ENCODE data around the gene ACAT1. TPM values are rescaled to one million over a fixed set of nuclear protein-coding genes. Genes with fewer than 3 reads are reported as not detected.

ACAT1 gene
- total RNA-seq, result 27.0 and 42.1 TPM in 2 replicates

- TF ChIP-seq CTCF (IDR thresholded peaks at IDR 0.05; ENCODE audit: insufficient read depth, low read length, severe bottlenecking), result peak; percentile 21
- Histone ChIP-seq H3K27me3 (ENCODE audit: control insufficient read depth, insufficient read depth, low read length) (no peaks in the 10 kb centered on the region), H3K36me3 (ENCODE audit: control insufficient read depth, insufficient read depth, low read length) (no peaks in the 10 kb centered on the region), H3K4me3 (ENCODE audit: low read depth, low read length) (peak within 1 kb of the TSS; percentile 64)
- FAIRE-seq (no peak), DNase-seq (ENCODE audit: low read depth) (peak; percentile 74)
Measured at GRCh38 chr11:108121274-108122155, at the start of gene ACAT1. Gene ACAT1, plus strand, starts transcription at chr11:108121567. Its CDS starts 40 bp downstream, at chr11:108121607.

- no peak for FAIRE-seq
Measured at GRCh38 chr11:108084811-108085210, 36.6 kb upstream of the ACAT1 start.

GRCh38 chr11:108085672-108086071 is 35.7 kb upstream of the ACAT1 start:
- H3K4me3 ChIP-seq (ENCODE audit: low read depth, low read length), result no peak overlapping the region
- DNase-seq (ENCODE audit: low read depth), result no peak
- H3K27me3 ChIP-seq (ENCODE audit: control insufficient read depth, insufficient read depth, low read length), result no peaks in the 10 kb centered on the region
- peaks cover 3% of the 10 kb centered on the region for H3K36me3 ChIP-seq (ENCODE audit: control insufficient read depth, insufficient read depth, low read length)
- TF ChIP-seq CTCF (IDR thresholded peaks at IDR 0.05; ENCODE audit: insufficient read depth, low read length, severe bottlenecking), result no peak
- FAIRE-seq, result no peak

More at GRCh38 chr11:108084811-108085210, 36.6 kb upstream of the ACAT1 start:
- no peaks in the 10 kb centered on the region for H3K27me3 ChIP-seq (ENCODE audit: control insufficient read depth, insufficient read depth, low read length)
- H3K36me3 ChIP-seq (ENCODE audit: control insufficient read depth, insufficient read depth, low read length), result peaks cover 5% of the 10 kb centered on the region
- no peak overlapping the region for H3K4me3 ChIP-seq (ENCODE audit: low read depth, low read length)
- no peak for DNase-seq (ENCODE audit: low read depth)
- no peak for TF ChIP-seq CTCF (IDR thresholded peaks at IDR 0.05; ENCODE audit: insufficient read depth, low read length, severe bottlenecking)

GRCh38 chr11:108092134-108092533 is 29.2 kb upstream of the ACAT1 start:
- Histone ChIP-seq H3K27me3 (ENCODE audit: control insufficient read depth, insufficient read depth, low read length) (no peaks in the 10 kb centered on the region), H3K4me3 (ENCODE audit: low read depth, low read length) (no peak overlapping the region), H3K36me3 (ENCODE audit: control insufficient read depth, insufficient read depth, low read length) (peaks cover 7% of the 10 kb centered on the region)
- FAIRE-seq, result no peak
- no peak for DNase-seq (ENCODE audit: low read depth)
- no peak for TF ChIP-seq CTCF (IDR thresholded peaks at IDR 0.05; ENCODE audit: insufficient read depth, low read length, severe bottlenecking)

GRCh38 chr11:108093128-108093904 is 28.1 kb upstream of the ACAT1 start:
- Histone ChIP-seq H3K4me3 (ENCODE audit: low read depth, low read length) (no peak overlapping the region), H3K27me3 (ENCODE audit: control insufficient read depth, insufficient read depth, low read length) (no peaks in the 10 kb centered on the region), H3K36me3 (ENCODE audit: control insufficient read depth, insufficient read depth, low read length) (peaks cover 8% of the 10 kb centered on the region)
- no peak for FAIRE-seq
- DNase-seq (ENCODE audit: low read depth), result peak; percentile 41
- no peak for TF ChIP-seq CTCF (IDR thresholded peaks at IDR 0.05; ENCODE audit: insufficient read depth, low read length, severe bottlenecking)

Data from bronchial epithelial cell (primary cell).